GM12891 (cell line): ENCODE measurements around the gene TLCD3B.

ENCODE experiments used
- POLR2A ChIP-seq: IDR thresholded peaks from 2 replicates; pipeline ENCODE4 v1.6.1; 2011; ENCODE audit warnings: low read depth, low read length, control low read depth
- POLR2AphosphoS5 ChIP-seq: IDR thresholded peaks from 2 replicates; pipeline ENCODE4 v1.6.1; 2011; ENCODE audit warnings: low read depth, low read length, control low read depth
- POU2F2 ChIP-seq: IDR thresholded peaks from 2 replicates; pipeline ENCODE4 v1.6.1; 2011; ENCODE audit warnings: low read depth, mild to moderate bottlenecking, control low read depth, low read length, moderate library complexity
- SPI1 ChIP-seq: IDR thresholded peaks from 2 replicates; pipeline ENCODE4 v1.6.1; 2011; ENCODE audit warnings: low read depth, low read length, control low read depth
- TAF1 ChIP-seq: IDR thresholded peaks from 2 replicates; pipeline ENCODE4 v1.6.1; 2011; ENCODE audit warnings: low read depth, low read length, control low read depth

DNA sequence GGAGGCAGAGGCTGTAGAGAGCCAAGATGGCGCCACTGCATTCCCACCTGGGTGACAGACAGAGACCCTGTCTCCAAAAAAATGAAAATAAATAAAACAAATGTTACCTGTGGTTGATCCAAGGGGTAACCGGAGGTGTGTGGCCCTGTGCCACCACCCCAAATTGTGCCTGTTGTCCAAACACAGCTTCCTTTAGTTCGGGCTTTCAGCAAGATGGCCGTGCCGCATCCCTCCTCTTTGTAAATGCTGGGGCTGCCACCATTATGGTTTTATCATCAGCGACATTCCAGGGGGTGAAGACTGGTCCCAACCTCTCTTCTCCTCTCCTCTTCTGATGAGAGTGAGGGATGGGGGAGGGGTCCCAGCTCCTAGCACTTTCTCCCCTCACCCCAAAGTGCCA lies 8.2 kb downstream of the TLCD3B start, which contains the start of gene C16orf92:
- TF ChIP-seq TAF1 (no peak), POLR2AphosphoS5 (no peak), POLR2A (no peak), POU2F2 (no peak), SPI1 (no peak)
